GM12891 (cell line): ENCODE data around the gene EFEMP2.

Experiments
- PAX5 ChIP-seq: IDR thresholded peaks from 2 replicates; pipeline ENCODE4 v1.6.1; 2011; ENCODE audit warnings: low read length, moderate library complexity, mild to moderate bottlenecking; ENCODE audit not compliant: insufficient read depth, severe bottlenecking
- POLR2A ChIP-seq: IDR thresholded peaks from 2 replicates; pipeline ENCODE4 v1.6.1; 2011; ENCODE audit warnings: low read depth, low read length, control low read depth
- POLR2AphosphoS5 ChIP-seq: IDR thresholded peaks from 2 replicates; pipeline ENCODE4 v1.6.1; 2011; ENCODE audit warnings: low read depth, low read length, control low read depth
- TAF1 ChIP-seq: IDR thresholded peaks from 2 replicates; pipeline ENCODE4 v1.6.1; 2011; ENCODE audit warnings: low read depth, low read length, control low read depth

DNA sequence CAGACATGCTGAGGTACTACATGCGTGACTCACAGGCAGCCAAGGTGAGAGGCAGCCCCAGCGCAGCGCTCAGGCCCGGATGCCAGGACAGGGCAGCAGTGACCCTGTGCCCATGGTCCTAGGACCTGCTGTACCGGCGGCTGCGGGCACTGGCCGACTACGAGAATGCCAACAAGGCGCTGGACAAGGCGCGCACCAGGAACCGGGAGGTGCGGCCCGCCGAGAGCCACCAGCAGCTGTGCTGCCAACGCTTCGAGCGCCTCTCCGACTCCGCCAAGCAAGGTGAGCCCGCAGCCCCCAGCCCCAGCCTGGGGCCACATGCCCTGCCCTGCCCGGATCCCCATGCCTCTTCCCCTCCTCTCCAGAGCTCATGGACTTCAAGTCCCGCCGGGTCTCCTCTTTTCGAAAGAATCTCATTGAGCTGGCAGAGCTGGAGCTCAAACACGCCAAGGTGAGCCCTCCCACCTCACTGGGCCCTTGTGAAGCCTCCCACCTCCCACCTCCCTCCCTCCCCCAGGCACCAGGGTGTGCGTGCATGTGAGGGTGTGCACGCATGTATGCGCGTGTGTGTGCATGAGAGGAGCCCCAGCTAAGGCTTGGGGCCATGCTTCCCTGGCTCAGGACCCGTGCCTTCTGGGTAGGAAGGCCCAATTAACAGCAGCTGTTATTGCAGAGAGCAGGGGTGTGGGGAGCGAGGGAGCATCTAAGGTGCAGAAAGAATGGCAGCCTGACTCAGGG lies 19.9 kb downstream of the EFEMP2 start:
- TF ChIP-seq POLR2A (peak; percentile 48), POLR2AphosphoS5 (peak; percentile 23), TAF1 (no peak), PAX5 (no peak)
